HG03460 (cell line): ENCODE data around the gene NTN5.

Experiments used
- ATAC-seq: cut with Tn5 transposase; IDR thresholded peaks from one replicate; pipeline ENCODE4 v1.9.1; 2021; ENCODE audit not compliant: unreplicated experiment

The NTN5 gene

GRCh38 chr19:48631225-48631624, 41.6 kb downstream of the NTN5 start:
- no peak for ATAC-seq

GRCh38 chr19:48630296-48631063, 42.3 kb downstream of the NTN5 start:
- no peak for ATAC-seq

GRCh38 chr19:48629599-48630295, 43.1 kb downstream of the NTN5 start:
- no peak for ATAC-seq

- ATAC-seq: no peak
These were observed 43.6 kb downstream of the NTN5 start for GRCh38 chr19:48629297-48629598.

GRCh38 chr19:48628486-48629296, 44.1 kb downstream of the NTN5 start:
- no peak for ATAC-seq

GRCh38 chr19:48627865-48628314, 44.9 kb downstream of the NTN5 start:
- ATAC-seq: no peak

- no peak for ATAC-seq
These were observed 45.5 kb downstream of the NTN5 start for GRCh38 chr19:48627201-48627864.

GRCh38 chr19:48625891-48626327, 46.9 kb downstream of the NTN5 start:
- ATAC-seq: no peak

GRCh38 chr19:48624791-48625723, 47.8 kb downstream of the NTN5 start:
- ATAC-seq: no peak

- ATAC-seq: peak; percentile 60
These were observed 48.7 kb downstream of the NTN5 start for GRCh38 chr19:48624067-48624594.

GRCh38 chr19:48623556-48624066, 49.2 kb downstream of the NTN5 start:
- ATAC-seq: no peak

GRCh38 chr19:48619692-48620585, 52.9 kb downstream of the NTN5 start:
- no peak for ATAC-seq

- peak; percentile 75 for ATAC-seq
These were observed 53.7 kb downstream of the NTN5 start, which contains the start of the genes RPL18 and SPHK2 for GRCh38 chr19:48618916-48619691. RPL18 (minus strand) TSS chr19:48619178; CDS start chr19:48619143, 35 bp downstream. SPHK2 (plus strand) TSS chr19:48619506; CDS start chr19:48620515, 1,009 bp downstream.

- ATAC-seq: no peak
These were observed 54.4 kb downstream of the NTN5 start for GRCh38 chr19:48618278-48618915.

- ATAC-seq: no peak
These were observed 55.5 kb downstream of the NTN5 start for GRCh38 chr19:48617146-48617937.

- ATAC-seq: no peak
These were observed 56.2 kb downstream of the NTN5 start for GRCh38 chr19:48616491-48617056.
